GM12873 (cell line): Measurements from ENCODE around the gene SIDT1.

Source experiments
- CTCF ChIP-seq: IDR thresholded peaks from 2 replicates; pipeline ENCODE4 v1.5.1; 2012; ENCODE audit warnings: low read depth, mild to moderate bottlenecking, moderate library complexity, low read length, control low read depth; ENCODE audit not compliant: insufficient read depth; ENCODE audit errors: missing control alignments

The SIDT1 gene

DNA sequence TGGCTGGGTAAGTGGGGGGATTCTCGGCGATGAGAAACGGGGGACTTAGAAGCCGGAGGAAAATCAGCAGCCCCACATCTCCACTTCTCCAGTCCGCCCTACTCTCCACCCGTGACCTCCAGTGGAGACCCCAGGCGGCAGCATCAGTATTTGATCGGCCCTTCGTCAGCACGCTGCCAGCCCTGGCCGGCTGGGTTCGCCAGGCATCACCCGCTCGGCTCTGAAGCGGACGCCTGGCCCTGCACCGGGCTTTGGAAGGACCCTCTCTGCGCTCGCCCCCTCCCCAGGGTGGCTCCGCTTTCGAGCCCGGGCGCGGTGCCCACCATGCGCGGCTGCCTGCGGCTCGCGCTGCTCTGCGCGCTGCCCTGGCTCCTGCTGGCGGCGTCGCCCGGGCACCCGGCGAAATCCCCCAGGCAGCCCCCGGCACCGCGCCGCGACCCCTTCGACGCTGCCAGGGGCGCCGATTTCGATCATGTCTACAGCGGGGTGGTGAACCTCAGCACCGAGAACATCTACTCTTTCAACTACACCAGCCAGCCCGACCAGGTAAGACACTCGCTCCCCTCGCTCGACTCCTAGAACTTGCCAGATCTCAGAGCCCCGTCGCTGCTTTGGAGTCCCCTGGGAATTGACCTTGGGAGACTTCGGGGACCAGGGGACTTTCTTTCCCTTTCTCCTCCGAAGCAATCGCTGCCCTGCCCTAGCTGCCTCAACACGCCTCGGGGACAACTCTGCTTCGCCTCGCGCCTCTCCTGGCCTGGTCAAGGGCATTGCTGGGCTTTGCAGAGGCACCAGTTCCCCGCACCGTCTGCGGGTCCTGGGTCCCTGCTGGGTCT is 561 bp downstream of the SIDT1 start:
- TF ChIP-seq CTCF: peak; percentile 9

GRCh38 chr3:113533534-113533892 is 1.2 kb downstream of the SIDT1 start:
- TF ChIP-seq CTCF: no peak

DNA sequence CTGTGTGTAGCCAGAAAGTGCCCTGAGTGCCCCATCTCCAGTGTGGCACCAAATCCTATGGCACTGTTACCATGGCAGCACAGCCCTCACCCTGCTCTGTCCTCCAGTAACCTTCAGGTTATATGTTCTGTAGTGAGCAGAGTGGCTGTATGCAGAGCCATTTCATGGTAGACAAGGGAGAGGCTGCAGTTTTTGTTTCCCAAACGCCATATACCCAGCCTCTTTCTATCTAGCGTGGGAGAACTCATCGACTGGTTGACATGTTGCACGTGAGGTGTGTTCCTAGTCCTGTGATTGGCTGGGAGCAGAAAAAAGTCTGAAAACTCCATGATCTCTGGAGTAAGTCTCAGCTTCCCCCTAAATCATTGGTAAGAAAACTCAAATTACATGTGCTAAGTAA is 2.0 kb downstream of the SIDT1 start:
- TF ChIP-seq CTCF: no peak

DNA sequence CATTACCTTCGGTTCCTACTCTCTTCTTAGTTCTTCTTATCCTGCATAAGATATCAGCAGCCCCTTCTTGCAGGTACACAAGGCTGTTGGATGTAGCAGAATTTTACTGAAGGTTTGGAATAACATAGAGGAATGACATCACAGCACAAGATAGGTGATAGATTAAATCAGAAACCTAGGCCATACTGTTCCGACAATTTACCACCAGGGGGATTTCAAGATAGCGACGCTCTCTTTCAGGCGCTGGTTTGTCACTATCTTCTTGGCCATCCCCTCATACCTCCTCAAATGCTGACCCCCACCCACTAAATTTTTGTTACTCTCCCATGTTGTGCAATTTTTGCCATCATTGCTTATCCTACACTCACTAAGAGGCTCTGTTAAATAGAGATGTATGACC is 3.5 kb downstream of the SIDT1 start:
- peak; percentile 30 for TF ChIP-seq CTCF

GRCh38 chr3:113536627-113537101 is 4.3 kb downstream of the SIDT1 start:
- no peak for TF ChIP-seq CTCF

DNA sequence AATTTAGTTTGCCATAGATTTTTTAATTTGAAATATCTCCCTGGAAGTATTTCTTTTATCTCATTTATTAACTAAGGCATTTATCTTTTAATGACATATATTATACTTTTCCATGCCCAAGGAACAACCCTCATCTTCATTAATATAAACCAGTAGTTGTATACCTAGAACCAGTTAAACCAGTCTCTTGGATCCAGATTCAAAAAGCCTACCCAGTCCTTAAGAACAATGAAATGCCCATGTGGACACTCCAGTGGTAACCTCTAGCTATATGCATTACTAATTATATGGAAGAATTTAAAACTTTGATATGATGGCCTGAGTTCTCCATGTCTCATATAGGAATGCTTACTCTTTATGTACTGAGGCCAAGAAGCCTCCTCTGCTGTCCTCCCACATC is 4.8 kb downstream of the SIDT1 start:
- no peak for TF ChIP-seq CTCF

GRCh38 chr3:113541519-113541918 is 9.2 kb downstream of the SIDT1 start:
- no peak for TF ChIP-seq CTCF
